ENCODE data around the gene XBP1. TPM values are rescaled to one million over a fixed set of nuclear protein-coding genes. Genes with fewer than 3 reads are reported as not detected.
"Not testable (repeated sequence)": the region's sequence is repeated elsewhere in the genome, so short reads cannot be mapped to it uniquely, and the experiment has no call there.

XBP1 gene
- total and polyA plus RNA-seq, 10 of the 15 experiments (the other 5 are each of a cell fraction or from before 2014, with no cell fraction given): 44.5 to 313 (median 149) TPM

GRCh38 chr22:28805426-28805825 lies 5.1 kb upstream of the XBP1 start:
- H3K36me3 ChIP-seq (ENCODE audit: control insufficient read depth in 2 of 2, insufficient read depth in 2 of 2, low read length in 1 of 2); H3K4me2 ChIP-seq (ENCODE audit: control insufficient read depth, insufficient read depth); FAIRE-seq; H3K9me3 ChIP-seq (replicated peaks; ENCODE audit: control insufficient read depth, insufficient read depth, low read length); BruUV-seq (replicated peaks); H2AFZ ChIP-seq (ENCODE audit: control insufficient read depth, low read depth, low read length); ATAC-seq; RAD21 ChIA-PET (ENCODE audit: unreplicated experiment); in situ Hi-C loops (cut with MboI); H4K20me1 ChIP-seq (ENCODE audit: control insufficient read depth, insufficient read depth); H3K4me1 ChIP-seq (ENCODE audit: control insufficient read depth, insufficient read depth, low read length); intact Hi-C loops (cut with micrococcal nuclease; ENCODE audit: unreplicated experiment); H3K27me3 ChIP-seq (replicated peaks in 1 of 2; ENCODE audit: control insufficient read depth in 2 of 2, insufficient read depth in 2 of 2, low read length in 1 of 2); H3K4me3 ChIP-seq; CTCF ChIA-PET; H3K9ac ChIP-seq (ENCODE audit: control insufficient read depth, insufficient read depth, low read length); DNase-seq (ENCODE audit: low read depth, low spot score); H3K27ac ChIP-seq (ENCODE audit: control insufficient read depth, insufficient read depth): not testable (repeated sequence)
- H3K79me2 ChIP-seq (ENCODE audit: control insufficient read depth, insufficient read depth, low read length): peaks cover 17% of the 10 kb centered on the region
- POLR2A ChIA-PET: interaction anchor here (0.7 kb wide), 1 partner anchor 218 kb away, joined by 4 read pairs; no protein-coding TSS in a partner anchor
- SMC1A ChIA-PET (ENCODE audit: uncharacterized antibody, unreplicated experiment): interaction anchor here (4.0 to 12.5 kb wide), 2 partner anchors 15 kb away, joined by 17 to 130 read pairs; no protein-coding TSS in a partner anchor
- 97% methylated on average over 5 of the region's 5 CpGs for WGBS (ENCODE audit: insufficient coverage, insufficient replicate concordance, low lambda C conversion rate, missing lambda C conversion rate)

GRCh38 chr22:28802595-28803123 lies 2.3 kb upstream of the XBP1 start:
- ChIA-PET POLR2A (interaction anchor here (0.6 to 7.5 kb wide), 7 partner anchors 8 to 79 kb away, joined by 3 to 78 read pairs (median 26); partner anchors contain the start of gene CCDC117), SMC1A (ENCODE audit: uncharacterized antibody, unreplicated experiment) (interaction anchor here (0.6 to 12.5 kb wide), 13 partner anchors 9 to 350 kb away, joined by 3 to 130 read pairs (median 4); partner anchors contain the start of gene CCDC117), CTCF (interaction anchor here (0.6 to 5.3 kb wide), 12 partner anchors 9 to 351 kb away, joined by 3 to 26 read pairs (median 4); no protein-coding TSS in a partner anchor), RAD21 (ENCODE audit: unreplicated experiment) (interaction anchor here (1.2 to 7.8 kb wide), 8 partner anchors 9 to 238 kb away, joined by 3 to 58 read pairs (median 5); no protein-coding TSS in a partner anchor)
- no peaks in the 10 kb centered on the region for H3K36me3 ChIP-seq (ENCODE audit: control insufficient read depth in 2 of 2, insufficient read depth in 2 of 2, low read length in 1 of 2)
- DNase-seq (ENCODE audit: low read depth, low spot score) (no peak), ATAC-seq (no peak), FAIRE-seq (no peak)
- H3K9me3 ChIP-seq (replicated peaks; ENCODE audit: control insufficient read depth, insufficient read depth, low read length): no peaks in the 10 kb centered on the region
- no TSS peak for BruUV-seq (replicated peaks)
- 89% methylated on average over 5 of the region's 7 CpGs for WGBS (ENCODE audit: insufficient coverage, insufficient replicate concordance, low lambda C conversion rate, missing lambda C conversion rate)
- H3K27me3 ChIP-seq (replicated peaks in 1 of 2; ENCODE audit: control insufficient read depth in 2 of 2, insufficient read depth in 2 of 2, low read length in 1 of 2): no peaks in the 10 kb centered on the region
- intact Hi-C loops (cut with micrococcal nuclease; ENCODE audit: unreplicated experiment): loop anchor here (2.0 kb wide), 1 partner anchor 26 kb away; no protein-coding TSS in a partner anchor
- H4K20me1 ChIP-seq (ENCODE audit: control insufficient read depth, insufficient read depth): no peaks in the 10 kb centered on the region
- peak overlapping the region; percentile 99 for H3K9ac ChIP-seq (ENCODE audit: control insufficient read depth, insufficient read depth, low read length)
- H3K4me3 ChIP-seq: peak overlapping the region; percentile 73
- H3K4me2 ChIP-seq (ENCODE audit: control insufficient read depth, insufficient read depth): peak overlapping the region; percentile 84
- H3K27ac ChIP-seq (ENCODE audit: control insufficient read depth, insufficient read depth): peak overlapping the region; percentile 95
- H3K79me2 ChIP-seq (ENCODE audit: control insufficient read depth, insufficient read depth, low read length): peaks cover 43% of the 10 kb centered on the region
- H2AFZ ChIP-seq (ENCODE audit: control insufficient read depth, low read depth, low read length): no peak overlapping the region
- no peaks in the 10 kb centered on the region for H3K4me1 ChIP-seq (ENCODE audit: control insufficient read depth, insufficient read depth, low read length)
- in situ Hi-C loops (cut with MboI): no loop called here
- TF ChIP-seq RAD21 (IDR thresholded peaks at IDR 0.05; ENCODE audit: insufficient read depth, low read depth, low read length) (peak; percentile 40; the same call in 1 of the 2 replicates), HDAC6 (IDR thresholded peaks at IDR 0.05; ENCODE audit: unreplicated experiment) (no peak), CTCF (IDR thresholded peaks at IDR 0.05 in 2 of 3, conservative IDR thresholded peaks at IDR 0.05 in 1 of 3; ENCODE audit: control insufficient read depth in 2 of 3, extremely low read depth in 1 of 3, insufficient read depth in 1 of 3, low read depth in 3 of 3, low read length in 3 of 3) (0 out of 6 replicates have a peak, but pooled peaks of 1 of the 3 experiments have one; percentile 13)

All from GM12878 (cell line).